HCT116 (cell line): Measurements from ENCODE around the gene TENM3. TPM values are rescaled to one million over a fixed set of nuclear protein-coding genes. Genes with fewer than 3 reads are reported as not detected.

Source experiments
- ATAC-seq: fragments of 200-7000 bp; cut with Tn5 transposase; 2 replicates; pipeline ENCODE4 v1.9.1; 2020; ENCODE audit warnings: mild to moderate bottlenecking, moderate library complexity
- BruUV-seq: library from RNA; stranded (reverse); fragments of 400-500 nt; replicated peaks from 2 replicates; lab custom pipeline; 2021; lab: Mats Ljungman, UMichigan
- CTCF ChIA-PET: fragments of 300-600 bp; sonication (Branson Sonifier 250); formaldehyde crosslinking; loops from one replicate; lab custom pipeline; 2021; ENCODE audit warnings: antibody characterized with exemption; lab: Charles Lee
- POLR2A ChIA-PET: fragments of 300-600, 350-600 bp; sonication (Branson Sonifier 250); formaldehyde crosslinking; loops from one replicate; lab custom pipeline; 2021; ENCODE audit warnings: antibody characterized with exemption; lab: Charles Lee
- RAD21 ChIA-PET, 2 experiments: fragments of 300-600 bp; sonication (Branson Sonifier 250); formaldehyde crosslinking; loops; one replicate each; lab custom pipeline; 2023; ENCODE audit warnings: low total read pairs in 2 of 2; ENCODE audit not compliant: uncharacterized antibody in 2 of 2, unreplicated experiment in 2 of 2, low non-redundant PET in 1 of 2; lab: Charles Lee
- DNase-seq: peaks from one replicate; pipeline ENCODE4 v3.0.0-alpha.2; 2010; ENCODE audit warnings: low read depth, low spot score
- H2AFZ ChIP-seq: fragments of 200-600 bp; shearing (Covaris generic), sonication (generic); 2 replicates; pipeline ENCODE4 v1.6.1; 2017; ENCODE audit warnings: low read depth, mixed run types, mixed read lengths, antibody characterized with exemption, low read length; ENCODE audit not compliant: poor library complexity, severe bottlenecking
- H3K27ac ChIP-seq: 2 replicates; pipeline ENCODE4 v1.5.1; 2012; ENCODE audit warnings: low read depth, low read length
- H3K27me3 ChIP-seq: fragments of 200-600 bp; sonication (generic); 2 replicates; pipeline ENCODE4 v1.6.1; 2016; ENCODE audit warnings: mixed run types, low read length, mixed read lengths; ENCODE audit not compliant: insufficient read depth
- H3K36me3 ChIP-seq, 2 experiments: fragments of 200-500 bp in 1 of 2; fragments of 200-600 bp in 1 of 2; sonication (Bioruptor generic) in 1 of 2; sonication (generic) in 1 of 2; 2 replicates each; pipeline versions ENCODE4 v1.5.1 to v1.6.1; 2014 to 2016; ENCODE audit warnings: low read length in 2 of 2, inconsistent platforms in 1 of 2, mixed read lengths in 1 of 2, mixed run types in 1 of 2; ENCODE audit not compliant: insufficient read depth in 2 of 2, control insufficient read depth in 1 of 2
- H3K4me1 ChIP-seq, 2 experiments: fragments of 200-600 bp in 1 of 2; sonication (generic) in 1 of 2; 2 replicates each; pipeline versions ENCODE4 v1.5.1 to v1.6.1; 2012 to 2017; ENCODE audit warnings: low read length in 2 of 2, inconsistent platforms in 1 of 2, mild to moderate bottlenecking in 1 of 2, mixed read lengths in 1 of 2, mixed run types in 1 of 2, moderate library complexity in 1 of 2; ENCODE audit not compliant: insufficient read depth in 2 of 2, control insufficient read depth in 1 of 2
- H3K4me2 ChIP-seq: fragments of 200-600 bp; sonication (generic); 2 replicates; pipeline ENCODE4 v1.6.1; 2017; ENCODE audit warnings: mixed run types, low read length, mixed read lengths
- H3K4me3 ChIP-seq, 2 experiments: fragments of 200-600 bp in 1 of 2; sonication (generic) in 1 of 2; replicated peaks in 1 of 2; 2 replicates each; pipeline ENCODE4 v1.5.1; 2011 to 2016; ENCODE audit warnings: low read length in 2 of 2, control low read depth in 1 of 2, low read depth in 1 of 2, mild to moderate bottlenecking in 1 of 2, mixed read lengths in 1 of 2, mixed run types in 1 of 2
- H3K79me2 ChIP-seq: fragments of 200-600 bp; sonication (generic); 2 replicates; pipeline ENCODE4 v1.6.1; 2017; ENCODE audit warnings: mild to moderate bottlenecking, mixed run types, low read length, moderate library complexity, mixed read lengths; ENCODE audit not compliant: insufficient read depth
- H3K9ac ChIP-seq: fragments of 200-600 bp; sonication (generic); 2 replicates; pipeline ENCODE4 v1.6.1; 2016; ENCODE audit warnings: low read length, mixed read lengths
- H3K9me2 ChIP-seq: fragments of 200-600 bp; sonication (generic), shearing (Covaris generic); 2 replicates; pipeline ENCODE4 v1.6.1; 2017; ENCODE audit warnings: mixed run types, mild to moderate bottlenecking, moderate library complexity; ENCODE audit not compliant: insufficient read depth
- H3K9me3 ChIP-seq, 2 experiments: fragments of 200-500 bp in 1 of 2; fragments of 200-600 bp in 1 of 2; sonication (Bioruptor generic) in 1 of 2; sonication (generic) in 1 of 2; 2 replicates each; pipeline ENCODE4 v1.6.1; 2014 to 2017; ENCODE audit warnings: low read length in 2 of 2, mixed read lengths in 2 of 2, inconsistent platforms in 1 of 2, low read depth in 1 of 2, mild to moderate bottlenecking in 1 of 2, mixed run types in 1 of 2, moderate library complexity in 1 of 2; ENCODE audit not compliant: control insufficient read depth in 1 of 2, insufficient read depth in 1 of 2
- H4K20me1 ChIP-seq: fragments of 200-600 bp; sonication (generic), shearing (Covaris generic); 2 replicates; pipeline ENCODE4 v1.6.1; 2017; ENCODE audit warnings: mixed run types, mild to moderate bottlenecking, moderate library complexity; ENCODE audit not compliant: insufficient read depth
- CBX3 ChIP-seq: IDR thresholded peaks from 2 replicates; pipeline ENCODE4 v1.6.1; 2012; ENCODE audit warnings: low read depth
- CEBPB ChIP-seq: IDR thresholded peaks from 2 replicates; pipeline ENCODE4 v1.6.1; 2012; ENCODE audit warnings: low read depth
- EGR1 ChIP-seq: IDR thresholded peaks from 2 replicates; pipeline ENCODE4 v1.6.1; 2012; ENCODE audit warnings: low read depth
- ELF1 ChIP-seq: IDR thresholded peaks from 2 replicates; pipeline ENCODE4 v1.6.1; 2012; ENCODE audit warnings: low read depth, borderline replicate concordance
- EZH2 ChIP-seq: fragments of 200-600 bp; sonication (generic); IDR thresholded peaks from 2 replicates; pipeline ENCODE4 v1.6.1; 2017; ENCODE audit warnings: antibody characterized with exemption, mixed run types
- FOSL1 ChIP-seq: IDR thresholded peaks from 2 replicates; pipeline ENCODE4 v1.6.1; 2012; ENCODE audit warnings: low read depth
- JUND ChIP-seq: IDR thresholded peaks from 2 replicates; pipeline ENCODE4 v1.6.1; 2012
- POLR2A ChIP-seq: IDR thresholded peaks from 2 replicates; pipeline ENCODE4 v1.7.0; 2011; ENCODE audit warnings: borderline replicate concordance; ENCODE audit not compliant: insufficient read depth, insufficient read length; ENCODE audit errors: extremely low read depth
- RAD21 ChIP-seq: IDR thresholded peaks from 2 replicates; pipeline ENCODE4 v1.6.1; 2012; ENCODE audit warnings: low read depth, mild to moderate bottlenecking
- SIN3A ChIP-seq: IDR thresholded peaks from 2 replicates; pipeline ENCODE4 v1.6.1; 2012; ENCODE audit warnings: low read depth
- SRF ChIP-seq: IDR thresholded peaks from 2 replicates; pipeline ENCODE4 v1.6.1; 2012; ENCODE audit warnings: low read depth
- YY1 ChIP-seq: IDR thresholded peaks from 2 replicates; pipeline ENCODE4 v1.6.1; 2011; ENCODE audit warnings: low read length, low read depth, moderate library complexity, mild to moderate bottlenecking; ENCODE audit not compliant: insufficient replicate concordance; ENCODE audit errors: extremely low read depth
- ZBTB33 ChIP-seq: IDR thresholded peaks from 2 replicates; pipeline ENCODE4 v1.6.1; 2011; ENCODE audit warnings: mild to moderate bottlenecking, low read length, moderate library complexity; ENCODE audit not compliant: insufficient replicate concordance; ENCODE audit errors: extremely low read depth
- intact Hi-C: fragments of 100-400 bp; cut with micrococcal nuclease; formaldehyde crosslinking; loops from 2 replicates; pipeline ENCODE4 v1.10.0; 2022
- total RNA-seq: library from RNA; stranded (reverse); gene quantifications from one replicate; pipeline ENCODE4 v1.2.1, GENCODE V29; 2021; ENCODE audit not compliant: unreplicated experiment
- TF ChIP-seq, protein P1 (sequence below): IDR thresholded peaks from 2 replicates; pipeline ENCODE4 v1.6.1; 2012

The TENM3 gene
- total RNA-seq, 1 experiment from 2014 or later: 0.54 TPM

- TF ChIP-seq, protein P1, sequence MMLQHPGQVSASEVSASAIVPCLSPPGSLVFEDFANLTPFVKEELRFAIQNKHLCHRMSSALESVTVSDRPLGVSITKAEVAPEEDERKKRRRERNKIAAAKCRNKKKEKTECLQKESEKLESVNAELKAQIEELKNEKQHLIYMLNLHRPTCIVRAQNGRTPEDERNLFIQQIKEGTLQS: no peak
- TF ChIP-seq CEBPB (no peak), POLR2A (no peak)
These were observed 412.1 kb downstream of the TENM3 start (continued) for GRCh38 chr4:182655340-182655739.

GRCh38 chr4:182662551-182662950, 419.3 kb downstream of the TENM3 start:
- Histone ChIP-seq H2AFZ (no peak overlapping the region), H3K27me3 (peaks cover 43% of the 10 kb centered on the region), H4K20me1 (no peaks in the 10 kb centered on the region), H3K9me3 (no peaks in the 10 kb centered on the region), H3K4me2 (no peak overlapping the region), H3K9ac (no peak overlapping the region), H3K9me2 (no peaks in the 10 kb centered on the region), H3K4me1 (no peaks in the 10 kb centered on the region), H3K36me3 (no peaks in the 10 kb centered on the region), H3K27ac (no peak overlapping the region), H3K4me3 (no peak overlapping the region), H3K79me2 (no peaks in the 10 kb centered on the region)
- ChIA-PET CTCF (no interaction called here), RAD21 (interaction anchor here in 1 of 2 experiments (0.5 kb wide), 1 partner anchor 11 kb away, joined by 3 read pairs; no protein-coding TSS in a partner anchor), POLR2A (no interaction called here)
- DNase-seq (no peak), ATAC-seq (no peak)
- TF ChIP-seq FOSL1 (no peak), EGR1 (no peak), RAD21 (no peak), ELF1 (no peak), EZH2 (no peak), ZBTB33 (no peak), YY1 (no peak), JUND (no peak), SRF (no peak), SIN3A (no peak), POLR2A (no peak), CBX3 (no peak), CEBPB (no peak)
- intact Hi-C loops: no loop called here
- BruUV-seq: no TSS peak
